IMR-90 (cell line): ENCODE measurements around the gene DMXL2. TPM values are rescaled to one million over a fixed set of nuclear protein-coding genes. Genes with fewer than 3 reads are reported as not detected.

Experiments used
- ATAC-seq: fragments of 200-7000 bp; cut with Tn5 transposase; 2 replicates; pipeline ENCODE4 v1.9.1; 2020; ENCODE audit warnings: low read depth, mild to moderate bottlenecking, moderate library complexity
- BruUV-seq: library from RNA; stranded (reverse); fragments of 400-500 nt; replicated peaks from 2 replicates; lab custom pipeline; 2021; lab: Mats Ljungman, UMichigan
- CTCF ChIA-PET: fragments of 300-600 bp; formaldehyde crosslinking; extraction: SDS; loops from one replicate; lab custom pipeline; 2021; ENCODE audit warnings: antibody characterized with exemption; lab: Yijun Ruan, JAX
- POLR2A ChIA-PET: fragments of 300-600 bp; sonication (Branson Sonifier 250); formaldehyde crosslinking; loops from one replicate; lab custom pipeline; 2022; ENCODE audit warnings: antibody characterized with exemption; ENCODE audit not compliant: unreplicated experiment; lab: Charles Lee
- DNase-seq: peaks from one replicate; pipeline ENCODE4 v3.0.0; 2013
- H2AFZ ChIP-seq: replicated peaks from 2 replicates; pipeline ENCODE3; 2013; ENCODE audit warnings: low read length, mild to moderate bottlenecking; ENCODE audit not compliant: poor library complexity
- H2AK5ac ChIP-seq: 2 replicates; pipeline ENCODE4 v1.6.1; 2013; ENCODE audit warnings: low read depth, low read length, inconsistent platforms
- H2AK9ac ChIP-seq: replicated peaks from 2 replicates; pipeline ENCODE3; 2013; ENCODE audit warnings: mild to moderate bottlenecking, low read depth, low read length, moderate library complexity; ENCODE audit not compliant: poor library complexity
- H2BK120ac ChIP-seq: 2 replicates; pipeline ENCODE4 v1.6.1; 2013; ENCODE audit warnings: low read depth, low read length, inconsistent platforms
- H2BK15ac ChIP-seq: 3 replicates; pipeline ENCODE4 v1.6.1; 2013; ENCODE audit warnings: low read depth, low read length, inconsistent platforms
- H2BK20ac ChIP-seq: 2 replicates; pipeline ENCODE4 v1.6.1; 2013; ENCODE audit warnings: low read depth, mild to moderate bottlenecking, inconsistent platforms, low read length, moderate library complexity
- H2BK5ac ChIP-seq: 2 replicates; pipeline ENCODE4 v1.6.1; 2013; ENCODE audit warnings: mild to moderate bottlenecking, low read depth, low read length, inconsistent platforms; ENCODE audit not compliant: poor library complexity, severe bottlenecking
- H3K14ac ChIP-seq: replicated peaks from 2 replicates; pipeline ENCODE4 v1.6.1; 2013; ENCODE audit warnings: low read depth, low read length, inconsistent platforms
- H3K18ac ChIP-seq: 2 replicates; pipeline ENCODE4 v1.6.1; 2013; ENCODE audit warnings: low read depth, low read length, control low read depth
- H3K23ac ChIP-seq: 2 replicates; pipeline ENCODE4 v1.6.1; 2013; ENCODE audit warnings: low read depth, low read length, inconsistent platforms
- H3K27ac ChIP-seq: 2 replicates; pipeline ENCODE4 v1.5.1; 2013; ENCODE audit warnings: mild to moderate bottlenecking, control low read depth, low read length; ENCODE audit not compliant: insufficient read depth
- H3K27me3 ChIP-seq: 2 replicates; pipeline ENCODE4 v1.6.1; 2013; ENCODE audit warnings: low read length; ENCODE audit not compliant: control insufficient read depth, insufficient read depth
- H3K36me3 ChIP-seq: 2 replicates; pipeline ENCODE4 v1.6.1; 2013; ENCODE audit warnings: low read length, mixed read lengths; ENCODE audit not compliant: control insufficient read depth, insufficient read depth
- H3K4ac ChIP-seq: 2 replicates; pipeline ENCODE4 v1.6.1; 2013; ENCODE audit warnings: low read depth, low read length, inconsistent platforms
- H3K4me1 ChIP-seq: 2 replicates; pipeline ENCODE4 v1.6.1; 2013; ENCODE audit warnings: low read length, mixed read lengths; ENCODE audit not compliant: control insufficient read depth, insufficient read depth
- H3K4me2 ChIP-seq: 2 replicates; pipeline ENCODE4 v1.6.1; 2013; ENCODE audit warnings: low read depth, mild to moderate bottlenecking, control low read depth, low read length, moderate library complexity
- H3K4me3 ChIP-seq: 2 replicates; pipeline ENCODE4 v1.5.1; 2013; ENCODE audit warnings: low read depth, mild to moderate bottlenecking, control low read depth, low read length, moderate library complexity; ENCODE audit not compliant: insufficient read depth
- H3K56ac ChIP-seq: 2 replicates; pipeline ENCODE4 v1.6.1; 2013; ENCODE audit warnings: low read length, inconsistent platforms; ENCODE audit not compliant: insufficient read depth; ENCODE audit errors: extremely low read depth
- H3K79me1 ChIP-seq, 2 experiments: 2 replicates each; pipeline ENCODE4 v1.6.1; 2013; ENCODE audit warnings: low read length in 2 of 2, inconsistent platforms in 1 of 2, low read depth in 1 of 2
- H3K9ac ChIP-seq: 2 replicates; pipeline ENCODE4 v1.6.1; 2013; ENCODE audit warnings: low read depth, low read length, control low read depth
- H3K9me1 ChIP-seq: 2 replicates; pipeline ENCODE4 v1.6.1; 2013; ENCODE audit warnings: low read length, inconsistent platforms; ENCODE audit not compliant: insufficient read depth
- H3K9me3 ChIP-seq: 2 replicates; pipeline ENCODE4 v1.6.1; 2013; ENCODE audit warnings: low read length; ENCODE audit not compliant: control insufficient read depth, insufficient read depth
- H4K20me1 ChIP-seq: 2 replicates; pipeline ENCODE4 v1.6.1; 2013; ENCODE audit warnings: low read length, inconsistent platforms; ENCODE audit not compliant: insufficient read depth
- H4K5ac ChIP-seq: 2 replicates; pipeline ENCODE4 v1.6.1; 2013; ENCODE audit warnings: mild to moderate bottlenecking, low read depth, low read length, control low read depth
- H4K8ac ChIP-seq, 2 experiments: 2 replicates each; pipeline ENCODE4 v1.6.1; 2013; ENCODE audit warnings: low read depth in 2 of 2, low read length in 2 of 2, control low read depth in 1 of 2, inconsistent platforms in 1 of 2
- H4K91ac ChIP-seq: 2 replicates; pipeline ENCODE4 v1.6.1; 2013; ENCODE audit warnings: low read depth, low read length, inconsistent platforms; ENCODE audit not compliant: insufficient read depth
- CEBPB ChIP-seq: IDR thresholded peaks from 2 replicates; pipeline ENCODE4 v1.6.1; 2012; ENCODE audit warnings: low read depth, low read length, improper control_type of control experiment
- FOS ChIP-seq: fragments of 150-350 bp; IDR thresholded peaks from 2 replicates; pipeline ENCODE4 v1.6.1; 2016; ENCODE audit warnings: low read depth, low read length
- MAFK ChIP-seq: IDR thresholded peaks from 2 replicates; pipeline ENCODE4 v1.6.1; 2012; ENCODE audit warnings: low read depth, low read length, improper control_type of control experiment
- MXI1 ChIP-seq: IDR thresholded peaks from 2 replicates; pipeline ENCODE4 v1.6.1; 2012; ENCODE audit warnings: low read depth, mild to moderate bottlenecking, low read length, moderate library complexity, borderline replicate concordance
- NFE2L2 ChIP-seq: fragments of 150-350 bp; IDR thresholded peaks from 2 replicates; pipeline ENCODE4 v1.6.1; 2016; ENCODE audit warnings: low read depth, mild to moderate bottlenecking, low read length
- USF2 ChIP-seq: fragments of 150-350 bp; IDR thresholded peaks from 2 replicates; pipeline ENCODE4 v1.6.1; 2017; ENCODE audit warnings: mild to moderate bottlenecking, antibody characterized with exemption, low read length, low read depth
- WGBS, 2 experiments: methylation state at CpG; one replicate each; pipeline versions ENCODE4 v1.1.5 to v1.1.7; 2013; ENCODE audit warnings: missing lambda C conversion rate in 2 of 2; ENCODE audit not compliant: insufficient read length in 1 of 2; ENCODE audit errors: extremely low coverage in 2 of 2; 5-methylcytosine and 5-hydroxymethylcytosine counted together
- dilution Hi-C: fragments of 300-500 bp; cut with HindIII; formaldehyde crosslinking; loops from one replicate; pipeline ENCODE4 v1.14.3; 2018; ENCODE audit warnings: low sequenced_read_pairs; ENCODE audit not compliant: unreplicated experiment
- in situ Hi-C: fragments of 300-500 bp; cut with MboI; formaldehyde crosslinking; loops from 3 replicates; pipeline ENCODE4 v1.14.3; 2019; ENCODE audit warnings: low sequenced_read_pairs, inconsistent platforms, mixed read lengths
- intact Hi-C: fragments of 100-400 bp; cut with micrococcal nuclease; formaldehyde crosslinking; loops from 2 replicates; pipeline ENCODE4 v1.10.0; 2022
- polyA plus RNA-seq, 3 experiments: library from polyadenylated mRNA; depleted of rRNA; stranded (reverse); fragments of >200 nt; gene quantifications; 2 replicates each; pipeline ENCODE4 v1.2.3, GENCODE V29; 2012; ENCODE audit warnings: low replicate concordance in 1 of 3
- total RNA-seq: library from RNA; depleted of rRNA; stranded (reverse); fragments of >200 nt; gene quantifications from 2 replicates; pipeline ENCODE4 v1.2.3, GENCODE V29; 2012

Gene DMXL2
- total and polyA plus RNA-seq, 2 of the 4 experiments (the other 2 are of a cell fraction) = 9.7 to 21.9 TPM

GRCh38 chr15:51444807-51445206 is 177.8 kb downstream of the DMXL2 start:
- H3K23ac ChIP-seq = no peak overlapping the region
- no peak overlapping the region for H2AK9ac ChIP-seq
- in situ Hi-C loops (no loop called here), intact Hi-C loops (no loop called here), dilution Hi-C loops (no loop called here)
- no TSS peak for BruUV-seq
- no peak overlapping the region for H4K5ac ChIP-seq
- H3K9ac ChIP-seq = no peak overlapping the region
- DNase-seq (no peak), ATAC-seq (no peak)
- no peak for TF ChIP-seq FOS
- TF ChIP-seq MAFK = no peak
- TF ChIP-seq CEBPB = no peak
- TF ChIP-seq NFE2L2 = no peak
- no peak for TF ChIP-seq MXI1
- no peak for TF ChIP-seq USF2
- H3K14ac ChIP-seq = no peak overlapping the region
- peaks cover 2% of the 10 kb centered on the region; the same call in 1 of the 2 replicates for H3K27me3 ChIP-seq
- no peak overlapping the region for H2AFZ ChIP-seq
- ChIA-PET CTCF (no interaction called here), POLR2A (no interaction called here)
- no peaks in the 10 kb centered on the region for H3K79me1 ChIP-seq
- no peaks in the 10 kb centered on the region; the same call in 1 of the 2 replicates for H3K9me1 ChIP-seq
- WGBS, 2 experiments = no CpG with 5 or more reads among the region's 1 CpG
- no peak overlapping the region for H3K18ac ChIP-seq
- H3K56ac ChIP-seq = no peak overlapping the region
- no peaks in the 10 kb centered on the region for H4K20me1 ChIP-seq
- no peak overlapping the region for H3K4me3 ChIP-seq
- H4K91ac ChIP-seq = no peak overlapping the region
- H2BK20ac ChIP-seq = no peak overlapping the region
- H4K8ac ChIP-seq = no peak overlapping the region
- no peak overlapping the region for H3K4ac ChIP-seq
- H3K4me1 ChIP-seq = 0 out of 2 replicates have a peak, but pooled peaks cover 2% of the 10 kb centered on the region
- no peak overlapping the region for H2AK5ac ChIP-seq
- no peak overlapping the region for H3K4me2 ChIP-seq
- no peak overlapping the region for H3K27ac ChIP-seq
- H2BK5ac ChIP-seq = no peak overlapping the region
- no peaks in the 10 kb centered on the region for H3K9me3 ChIP-seq
- no peak overlapping the region for H2BK15ac ChIP-seq
- no peak overlapping the region for H2BK120ac ChIP-seq
- H3K36me3 ChIP-seq = 0 out of 2 replicates have a peak, but pooled peaks cover 1% of the 10 kb centered on the region
